ENCODE data around the gene CCNA2.
A peak's percentile ranks its signal among the peaks of the same experiment; 100 is the strongest.

Gene CCNA2

GRCh38 chr4:121823505-121824170 is at the start of gene CCNA2:
Gene CCNA2, minus strand, starts transcription at chr4:121823883. Its CDS starts 255 bp downstream, at chr4:121823628.
- peak; percentile 95 for DNase-seq

GRCh38 chr4:121869841-121870822 is 46.4 kb upstream of the CCNA2 start, which contains the start of gene BBS7:
Gene BBS7, minus strand, starts transcription at chr4:121870474. Its CDS starts 161 bp downstream, at chr4:121870313.
- DNase-seq: peak; percentile 92

GRCh38 chr4:121863799-121864198 is 40.1 kb upstream of the CCNA2 start:
- DNase-seq: no peak

- DNase-seq: no peak
Measured at GRCh38 chr4:121861426-121861825, 37.7 kb upstream of the CCNA2 start.

GRCh38 chr4:121860121-121860520 is 36.4 kb upstream of the CCNA2 start:
- no peak for DNase-seq

- no peak for DNase-seq
Measured at GRCh38 chr4:121851354-121851753, 27.7 kb upstream of the CCNA2 start.

GRCh38 chr4:121846662-121847061 is 23.0 kb upstream of the CCNA2 start:
- no peak for DNase-seq

GRCh38 chr4:121842862-121843261 is 19.2 kb upstream of the CCNA2 start:
- DNase-seq: no peak

GRCh38 chr4:121838136-121838535 is 14.5 kb upstream of the CCNA2 start:
- no peak for DNase-seq

- no peak for DNase-seq
Measured at GRCh38 chr4:121829511-121829910, 5.8 kb upstream of the CCNA2 start.

- DNase-seq: no peak
Measured at GRCh38 chr4:121827853-121828252, 4.2 kb upstream of the CCNA2 start.

GRCh38 chr4:121824950-121825349 is 1.3 kb upstream of the CCNA2 start:
- DNase-seq: no peak

GRCh38 chr4:121824171-121824527 is 466 bp upstream of the CCNA2 start:
- DNase-seq: no peak

GRCh38 chr4:121822796-121823504 is 733 bp downstream of the CCNA2 start:
- peak; percentile 63 for DNase-seq

GRCh38 chr4:121822047-121822446 is 1.6 kb downstream of the CCNA2 start:
- DNase-seq: no peak

- no peak for DNase-seq
Measured at GRCh38 chr4:121819216-121819965, 4.3 kb downstream of the CCNA2 start.

- DNase-seq: no peak
Measured at GRCh38 chr4:121818215-121818614, 5.5 kb downstream of the CCNA2 start.

GRCh38 chr4:121817701-121818100 is 6.0 kb downstream of the CCNA2 start:
- no peak for DNase-seq

GRCh38 chr4:121817006-121817405 is 6.7 kb downstream of the CCNA2 start:
- DNase-seq: no peak

GRCh38 chr4:121814756-121815155 is 8.9 kb downstream of the CCNA2 start:
- DNase-seq: no peak

GRCh38 chr4:121811122-121811521 is 12.6 kb downstream of the CCNA2 start:
- DNase-seq: no peak

GRCh38 chr4:121806411-121806810 is 17.3 kb downstream of the CCNA2 start:
- DNase-seq: no peak

- no peak for DNase-seq
Measured at GRCh38 chr4:121801715-121802075, 22.0 kb downstream of the CCNA2 start.
